Activated T-cell treated with anti-CD3 and anti-CD28 coated beads, Interleukin-2, amount 50 U/mL, for 24 hours (primary cell): ENCODE data around the gene KLF7.

Experiments used
- DNase-seq: peaks from one replicate; pipeline ENCODE4 v3.0.0-alpha.2; 2020
- H3K27ac Mint-ChIP-seq: 2 replicates; pipeline ENCODE4 v1.8.0; 2020; ENCODE audit warnings: mild to moderate bottlenecking, mixed read lengths
- H3K27me3 Mint-ChIP-seq: 2 replicates; pipeline ENCODE4 v1.8.0; 2020; ENCODE audit warnings: mixed read lengths
- H3K36me3 Mint-ChIP-seq: 2 replicates; pipeline ENCODE4 v1.8.0; 2020; ENCODE audit warnings: low read depth, mixed read lengths
- H3K4me1 Mint-ChIP-seq: 2 replicates; pipeline ENCODE4 v1.8.0; 2020; ENCODE audit warnings: low read depth, mixed read lengths
- H3K4me3 Mint-ChIP-seq: 2 replicates; pipeline ENCODE4 v1.8.0; 2020; ENCODE audit warnings: mild to moderate bottlenecking, moderate library complexity, mixed read lengths
- H3K9me3 Mint-ChIP-seq: 2 replicates; pipeline ENCODE4 v1.8.0; 2020; ENCODE audit warnings: mixed read lengths

Gene KLF7

DNA sequence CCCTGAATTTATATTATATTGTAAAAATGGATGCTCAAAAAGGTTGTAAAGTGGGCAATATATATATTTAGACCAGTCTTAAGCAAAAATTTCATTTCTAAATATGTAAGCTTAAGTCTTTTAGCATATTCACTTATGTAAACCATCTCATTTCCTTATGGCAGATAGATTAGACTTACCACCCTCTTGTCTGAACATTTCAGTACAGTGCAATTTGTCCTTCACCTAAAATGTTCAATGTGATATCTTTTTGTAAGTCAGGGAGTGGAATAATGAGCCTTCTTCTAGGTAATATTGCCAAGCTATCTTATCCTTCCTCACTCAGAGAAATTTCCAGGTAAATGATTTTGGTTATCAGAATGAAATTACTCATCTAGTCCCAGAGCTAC lies 92.3 kb downstream of the KLF7 start:
- Mint-ChIP-seq H3K9me3 (no peaks in the 10 kb centered on the region), H3K4me1 (peaks cover 30% of the 10 kb centered on the region), H3K27ac (peak overlapping the region; percentile 86), H3K27me3 (no peaks in the 10 kb centered on the region), H3K4me3 (peak overlapping the region; percentile 57), H3K36me3 (peaks cover 3% of the 10 kb centered on the region)
- no peak for DNase-seq

GRCh38 chr2:207072571-207072970 lies 93.2 kb downstream of the KLF7 start:
- no peak overlapping the region for H3K27ac Mint-ChIP-seq
- H3K9me3 Mint-ChIP-seq = no peaks in the 10 kb centered on the region
- H3K4me1 Mint-ChIP-seq = peaks cover 31% of the 10 kb centered on the region
- no peak for DNase-seq
- H3K36me3 Mint-ChIP-seq = no peaks in the 10 kb centered on the region
- no peak overlapping the region for H3K4me3 Mint-ChIP-seq
- H3K27me3 Mint-ChIP-seq = no peaks in the 10 kb centered on the region

GRCh38 chr2:207071820-207072219 lies 93.9 kb downstream of the KLF7 start:
- no peaks in the 10 kb centered on the region for H3K27me3 Mint-ChIP-seq
- peaks cover 35% of the 10 kb centered on the region for H3K4me1 Mint-ChIP-seq
- no peak overlapping the region for H3K27ac Mint-ChIP-seq
- no peak overlapping the region for H3K4me3 Mint-ChIP-seq
- no peaks in the 10 kb centered on the region for H3K36me3 Mint-ChIP-seq
- DNase-seq = no peak
- no peaks in the 10 kb centered on the region for H3K9me3 Mint-ChIP-seq

GRCh38 chr2:207067473-207067872 lies 98.3 kb downstream of the KLF7 start:
- H3K4me1 Mint-ChIP-seq = peaks cover 8% of the 10 kb centered on the region
- no peaks in the 10 kb centered on the region for H3K9me3 Mint-ChIP-seq
- no peak overlapping the region for H3K27ac Mint-ChIP-seq
- DNase-seq = no peak
- no peaks in the 10 kb centered on the region for H3K27me3 Mint-ChIP-seq
- no peaks in the 10 kb centered on the region for H3K36me3 Mint-ChIP-seq
- no peak overlapping the region for H3K4me3 Mint-ChIP-seq

DNA sequence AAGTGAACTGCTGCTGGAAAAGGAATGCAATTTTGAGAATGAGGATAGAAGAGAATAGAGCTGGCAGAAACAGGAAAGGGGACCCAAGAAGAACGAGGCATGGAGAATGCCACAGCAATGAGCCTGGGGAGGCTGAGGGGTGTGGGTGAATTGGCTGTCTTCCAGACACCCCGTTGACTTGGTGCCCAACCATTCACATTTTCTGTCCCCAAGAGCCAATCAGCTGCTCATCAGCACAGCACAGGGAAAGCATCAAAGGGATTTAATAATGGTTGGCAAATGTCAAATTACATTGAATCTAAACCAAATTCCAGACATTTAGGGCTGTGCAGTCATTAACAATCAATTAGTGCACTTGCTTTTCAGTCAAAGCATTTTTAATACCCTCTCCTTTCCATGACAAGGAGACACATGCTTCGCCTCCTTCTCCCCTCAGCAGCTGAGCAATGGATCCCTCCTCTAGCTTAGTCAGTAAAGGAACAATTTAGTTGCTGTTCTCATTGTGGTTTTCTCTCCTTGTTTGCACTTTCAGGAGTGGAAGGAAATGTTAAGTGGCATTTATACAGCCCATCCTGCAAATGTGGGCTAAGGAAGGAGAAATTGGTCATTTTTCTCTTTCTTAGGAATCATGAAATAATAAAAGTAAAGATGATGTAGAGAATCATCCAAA lies 98.8 kb downstream of the KLF7 start:
- no peak for DNase-seq
- Mint-ChIP-seq H3K9me3 (no peaks in the 10 kb centered on the region), H3K36me3 (no peaks in the 10 kb centered on the region), H3K27me3 (no peaks in the 10 kb centered on the region), H3K4me3 (no peak overlapping the region), H3K4me1 (peaks cover 6% of the 10 kb centered on the region), H3K27ac (no peak overlapping the region)

GRCh38 chr2:207066166-207066565 lies 99.6 kb downstream of the KLF7 start:
- H3K36me3 Mint-ChIP-seq = no peaks in the 10 kb centered on the region
- H3K4me3 Mint-ChIP-seq = no peak overlapping the region
- H3K27me3 Mint-ChIP-seq = no peaks in the 10 kb centered on the region
- H3K27ac Mint-ChIP-seq = no peak overlapping the region
- no peak for DNase-seq
- peaks cover 6% of the 10 kb centered on the region for H3K4me1 Mint-ChIP-seq
- H3K9me3 Mint-ChIP-seq = no peaks in the 10 kb centered on the region

DNA sequence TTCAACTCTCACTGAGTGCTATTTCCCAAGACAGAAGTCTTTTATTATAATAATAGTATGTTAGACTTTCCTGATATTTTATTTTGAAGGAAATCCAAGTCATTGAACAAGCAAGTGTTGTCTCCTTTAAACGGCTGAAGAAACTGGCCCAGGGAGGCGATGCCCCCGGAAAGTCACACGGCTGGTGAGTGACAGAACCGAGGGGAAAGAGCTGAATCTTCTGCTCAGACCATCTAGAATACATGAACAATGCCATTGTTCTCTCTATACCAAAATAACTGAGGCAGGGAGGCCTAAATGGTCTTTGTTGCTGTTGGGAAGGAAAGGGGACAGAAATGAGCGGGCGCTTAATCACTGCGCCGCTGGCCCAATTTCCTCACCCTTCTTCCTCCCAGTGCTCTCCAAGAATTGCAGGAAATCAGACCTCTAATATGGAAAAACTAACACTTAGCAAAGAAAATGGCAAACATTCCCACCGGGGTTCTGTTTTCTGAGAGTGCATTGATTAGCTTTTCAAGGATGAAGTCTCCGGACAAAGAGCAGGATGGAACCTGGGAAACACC lies 101.5 kb downstream of the KLF7 start:
- no peak for DNase-seq
- no peaks in the 10 kb centered on the region for H3K27me3 Mint-ChIP-seq
- no peak overlapping the region for H3K27ac Mint-ChIP-seq
- H3K36me3 Mint-ChIP-seq = no peaks in the 10 kb centered on the region
- no peaks in the 10 kb centered on the region for H3K9me3 Mint-ChIP-seq
- no peak overlapping the region for H3K4me3 Mint-ChIP-seq
- H3K4me1 Mint-ChIP-seq = peaks cover 6% of the 10 kb centered on the region

DNA sequence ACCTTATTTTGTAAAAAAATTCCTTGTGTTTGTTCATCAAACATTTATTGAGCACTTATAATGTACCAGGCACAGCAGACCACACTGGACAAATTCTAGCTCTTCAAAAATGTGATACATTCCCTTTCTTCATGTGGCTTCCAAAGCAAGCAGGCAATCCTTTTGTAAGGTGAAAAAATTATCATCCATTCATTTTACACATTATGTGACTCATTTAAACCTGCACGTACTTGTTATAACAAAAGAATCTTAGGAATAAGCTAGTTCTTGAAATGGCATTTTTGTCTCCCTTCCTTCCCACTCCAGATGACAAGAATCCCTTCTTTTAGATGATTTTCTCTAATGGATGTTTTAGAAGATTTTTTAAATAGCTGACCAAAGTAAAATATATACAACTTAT lies 104.6 kb downstream of the KLF7 start:
- H3K4me3 Mint-ChIP-seq = no peak overlapping the region
- H3K27me3 Mint-ChIP-seq = peaks cover 3% of the 10 kb centered on the region
- H3K36me3 Mint-ChIP-seq = no peaks in the 10 kb centered on the region
- no peaks in the 10 kb centered on the region for H3K4me1 Mint-ChIP-seq
- DNase-seq = no peak
- no peaks in the 10 kb centered on the region for H3K9me3 Mint-ChIP-seq
- no peak overlapping the region for H3K27ac Mint-ChIP-seq

- Mint-ChIP-seq H3K27me3 (peaks cover 3% of the 10 kb centered on the region), H3K4me3 (no peak overlapping the region), H3K4me1 (no peaks in the 10 kb centered on the region), H3K9me3 (no peaks in the 10 kb centered on the region), H3K27ac (no peak overlapping the region), H3K36me3 (no peaks in the 10 kb centered on the region)
- no peak for DNase-seq
These were observed 110.5 kb downstream of the KLF7 start for GRCh38 chr2:207055257-207055656.

DNA sequence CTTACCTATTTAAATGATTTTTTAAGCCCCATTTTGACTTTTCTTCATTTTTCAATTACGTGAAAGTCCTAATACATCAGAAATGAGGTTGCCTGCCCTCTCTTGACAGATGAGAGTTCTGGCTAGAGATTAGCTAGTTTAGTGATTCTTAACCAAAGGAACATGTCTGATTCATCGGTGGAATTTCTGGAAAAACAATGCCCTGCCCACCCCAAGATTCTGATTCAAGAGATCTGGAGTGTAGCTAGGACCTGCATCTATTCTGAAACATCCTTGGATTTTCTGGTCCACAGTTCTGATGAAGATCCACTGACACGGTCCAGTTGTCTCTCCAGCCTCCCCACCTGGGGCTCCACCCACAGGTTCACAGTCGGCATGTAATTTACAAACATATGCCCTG lies 111.2 kb downstream of the KLF7 start:
- no peaks in the 10 kb centered on the region for H3K36me3 Mint-ChIP-seq
- no peak overlapping the region for H3K4me3 Mint-ChIP-seq
- H3K27ac Mint-ChIP-seq = no peak overlapping the region
- peaks cover 3% of the 10 kb centered on the region for H3K27me3 Mint-ChIP-seq
- no peak for DNase-seq
- H3K4me1 Mint-ChIP-seq = no peaks in the 10 kb centered on the region
- no peaks in the 10 kb centered on the region for H3K9me3 Mint-ChIP-seq

DNA sequence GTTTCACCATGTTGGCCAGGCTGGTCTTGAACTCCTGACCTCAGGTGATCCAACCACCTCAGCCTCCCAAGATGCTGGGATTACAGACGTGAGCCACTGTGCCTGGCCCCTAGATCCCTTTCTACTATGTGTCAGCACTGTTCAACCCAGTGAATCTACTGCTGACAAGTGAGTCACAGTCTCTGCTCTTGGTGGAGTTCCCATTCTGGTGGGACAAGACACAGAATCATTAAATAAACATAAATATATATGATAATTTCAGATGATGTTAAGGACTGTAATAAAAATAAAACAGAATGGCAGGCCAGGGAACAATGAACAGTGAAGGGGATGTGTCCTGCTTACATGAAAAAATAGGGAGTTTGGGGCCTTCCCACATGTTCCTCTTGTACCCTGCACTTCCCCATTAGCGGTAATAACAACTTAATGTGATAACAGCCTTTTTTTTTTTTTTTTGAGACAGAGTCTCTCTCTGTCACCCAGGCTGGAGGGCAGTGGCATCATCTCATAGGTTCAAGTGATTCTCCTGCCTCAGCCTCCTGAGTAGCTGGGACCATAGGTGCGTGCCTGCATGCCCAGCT lies 114.3 kb downstream of the KLF7 start:
- Mint-ChIP-seq H3K36me3 (no peaks in the 10 kb centered on the region), H3K27me3 (no peaks in the 10 kb centered on the region), H3K4me1 (peaks cover 7% of the 10 kb centered on the region), H3K27ac (no peak overlapping the region), H3K4me3 (no peak overlapping the region), H3K9me3 (no peaks in the 10 kb centered on the region)
- DNase-seq = no peak

DNA sequence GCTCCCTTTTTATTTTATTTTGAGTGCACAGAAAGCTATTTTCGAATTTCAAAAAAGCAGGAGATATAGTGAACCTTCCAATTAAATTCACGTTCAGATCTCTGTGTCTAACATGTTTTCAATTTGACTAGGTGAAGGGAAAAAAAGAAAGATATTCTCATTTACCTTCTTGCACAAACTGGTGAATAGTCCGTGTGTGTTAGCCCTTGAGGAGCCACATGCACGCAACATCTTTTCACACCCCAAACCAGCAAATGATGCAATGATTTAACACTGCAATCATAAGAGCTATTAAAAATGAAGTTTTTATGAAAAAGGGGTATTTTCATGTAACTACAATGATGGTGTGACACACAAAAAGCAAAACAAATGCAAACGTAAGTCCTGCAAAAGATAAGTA lies 116.6 kb downstream of the KLF7 start:
- DNase-seq = no peak
- H3K27me3 Mint-ChIP-seq = no peaks in the 10 kb centered on the region
- no peak overlapping the region for H3K4me3 Mint-ChIP-seq
- no peaks in the 10 kb centered on the region for H3K36me3 Mint-ChIP-seq
- peaks cover 11% of the 10 kb centered on the region for H3K4me1 Mint-ChIP-seq
- H3K9me3 Mint-ChIP-seq = no peaks in the 10 kb centered on the region
- H3K27ac Mint-ChIP-seq = no peak overlapping the region

DNA sequence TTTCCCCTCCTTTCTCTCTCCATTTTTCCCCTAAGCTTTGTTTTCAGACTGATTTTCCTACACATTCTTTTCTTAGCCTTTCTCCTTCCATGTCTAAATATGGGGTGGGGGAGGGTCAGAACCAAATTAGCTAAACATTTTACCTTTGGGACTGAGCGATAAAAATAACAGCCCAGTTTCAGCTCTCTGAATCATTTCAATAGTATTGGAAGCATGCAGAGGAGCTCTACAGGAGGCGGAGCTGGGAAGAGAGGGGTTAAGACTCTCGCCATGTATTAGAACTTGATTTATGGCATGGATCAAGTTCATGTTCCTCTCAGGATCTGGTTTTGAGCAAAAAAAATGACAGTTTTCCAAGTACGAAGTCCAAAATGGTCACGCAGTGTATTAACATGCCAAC lies 117.3 kb downstream of the KLF7 start:
- DNase-seq = no peak

GRCh38 chr2:207046724-207047123 lies 119.0 kb downstream of the KLF7 start:
- Mint-ChIP-seq H3K27ac (peak overlapping the region; percentile 50), H3K4me3 (no peak overlapping the region), H3K36me3 (no peaks in the 10 kb centered on the region), H3K27me3 (no peaks in the 10 kb centered on the region), H3K9me3 (no peaks in the 10 kb centered on the region), H3K4me1 (peaks cover 11% of the 10 kb centered on the region)
- DNase-seq = peak; percentile 40

More for the DNA sequence above, 117.3 kb downstream of the KLF7 start:
- Mint-ChIP-seq H3K27ac (no peak overlapping the region), H3K4me1 (peaks cover 11% of the 10 kb centered on the region), H3K9me3 (no peaks in the 10 kb centered on the region), H3K36me3 (no peaks in the 10 kb centered on the region), H3K27me3 (no peaks in the 10 kb centered on the region), H3K4me3 (no peak overlapping the region)

DNA sequence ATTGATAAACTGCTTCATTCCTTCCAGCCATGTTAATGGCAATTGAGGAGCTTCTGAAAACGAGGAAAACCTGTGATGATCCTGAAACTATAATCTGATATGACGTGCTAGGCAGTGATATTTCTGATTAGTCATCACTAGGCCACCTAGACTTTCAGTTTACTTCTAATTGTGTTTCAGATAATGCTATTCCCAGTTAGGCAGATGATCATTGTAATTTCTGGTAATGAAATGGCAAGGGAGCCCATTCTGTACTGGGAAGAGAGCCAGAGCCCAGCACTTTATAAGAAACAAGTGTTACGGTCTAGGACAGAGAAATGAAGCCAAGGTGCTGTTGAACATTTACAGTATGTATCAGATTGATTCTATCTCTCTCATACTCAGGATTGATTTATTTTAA lies 120.2 kb downstream of the KLF7 start:
- no peak for DNase-seq
- Mint-ChIP-seq H3K27ac (no peak overlapping the region), H3K27me3 (peaks cover 8% of the 10 kb centered on the region), H3K4me1 (peaks cover 11% of the 10 kb centered on the region), H3K4me3 (no peak overlapping the region), H3K9me3 (no peaks in the 10 kb centered on the region), H3K36me3 (no peaks in the 10 kb centered on the region)
